GM12878 (cell line): ENCODE data around the gene PAQR5. TPM values are rescaled to one million over a fixed set of nuclear protein-coding genes. Genes with fewer than 3 reads are reported as not detected.
A peak's percentile ranks its signal among the peaks of the same experiment; 100 is the strongest.

Source experiments
- CBX3 ChIP-seq: fragments of 200-600 bp; sonication (generic); IDR thresholded peaks from 2 replicates; pipeline ENCODE4 v1.6.1; 2016; ENCODE audit warnings: low read depth, borderline replicate concordance
- CHD1 ChIP-seq: IDR thresholded peaks from 2 replicates; pipeline ENCODE4 v1.6.1; 2012; ENCODE audit warnings: low read depth, low read length, improper control_type of control experiment
- IRF4 ChIP-seq: IDR thresholded peaks from 2 replicates; pipeline ENCODE4 v1.6.1; 2011; ENCODE audit warnings: low read depth, low read length
- MTA2 ChIP-seq: fragments of 450-650 bp; IDR thresholded peaks from 2 replicates; pipeline ENCODE4 v1.6.1; 2016; ENCODE audit warnings: low read depth, mild to moderate bottlenecking, moderate library complexity
- MXI1 ChIP-seq: fragments of 150-350 bp; IDR thresholded peaks from 2 replicates; pipeline ENCODE4 v1.6.1; 2011; ENCODE audit warnings: low read depth, mild to moderate bottlenecking, inconsistent platforms, low read length, improper control_type of control experiment
- NR2C2 ChIP-seq: IDR thresholded peaks from 2 replicates; pipeline ENCODE4 v1.6.1; 2011; ENCODE audit warnings: borderline replicate concordance, low read depth; ENCODE audit not compliant: control insufficient read depth, insufficient read length
- NR2F1 ChIP-seq: fragments of 450-650 bp; conservative IDR thresholded peaks from 2 replicates; pipeline ENCODE4 v1.6.1; 2017; ENCODE audit warnings: mild to moderate bottlenecking
- POLR2AphosphoS2 ChIP-seq: IDR thresholded peaks from 2 replicates; pipeline ENCODE4 v1.6.1; 2011; ENCODE audit warnings: low read depth, mild to moderate bottlenecking, low read length, improper control_type of control experiment, moderate library complexity
- POU2F2 ChIP-seq: IDR thresholded peaks from 3 replicates; pipeline ENCODE4 v1.6.1; 2011; ENCODE audit warnings: low read depth, mild to moderate bottlenecking, low read length, borderline replicate concordance
- RUNX3 ChIP-seq: IDR thresholded peaks from 2 replicates; pipeline ENCODE4 v1.6.1; 2012; ENCODE audit warnings: low read length, inconsistent platforms
- SMC3 ChIP-seq: IDR thresholded peaks from 2 replicates; pipeline ENCODE4 v1.6.1; 2011; ENCODE audit warnings: low read length, improper control_type of control experiment, borderline replicate concordance
- SP1 ChIP-seq: IDR thresholded peaks from one replicate; pipeline ENCODE4 v1.6.1; 2011; ENCODE audit warnings: low read depth, low read length
- SRF ChIP-seq, 2 experiments: IDR thresholded peaks; 2 replicates each; pipeline ENCODE4 v1.6.1; 2011; ENCODE audit warnings: low read depth in 2 of 2, low read length in 2 of 2, mild to moderate bottlenecking in 1 of 2, moderate library complexity in 1 of 2
- SUZ12 ChIP-seq: fragments of 200-600 bp; sonication (generic); IDR thresholded peaks from one replicate; pipeline ENCODE4 v1.6.1; 2018; ENCODE audit warnings: antibody characterized with exemption, mild to moderate bottlenecking; ENCODE audit not compliant: unreplicated experiment
- TAF1 ChIP-seq: IDR thresholded peaks from 2 replicates; pipeline ENCODE4 v1.6.1; 2011; ENCODE audit warnings: mild to moderate bottlenecking, low read depth, low read length, borderline replicate concordance
- WRNIP1 ChIP-seq: IDR thresholded peaks from 2 replicates; pipeline ENCODE4 v1.6.1; 2011; ENCODE audit warnings: low read depth, low read length, improper control_type of control experiment, borderline replicate concordance
- YBX1 ChIP-seq: fragments of 450-650 bp; IDR thresholded peaks from 2 replicates; pipeline ENCODE4 v1.6.1; 2016; ENCODE audit warnings: antibody characterized with exemption
- ZNF274 ChIP-seq: IDR thresholded peaks from one replicate; pipeline ENCODE4 v1.8.0; 2011; ENCODE audit not compliant: insufficient read length, insufficient read depth
- polyA plus RNA-seq, 11 experiments: library from polyadenylated mRNA; depleted of rRNA in 4 of 11; unstranded in 6 of 11; stranded (reverse) in 5 of 11; fragments of >200 nt; fragmentation: Nextera tagmentation in 4 of 11; fragmentation: Illumina TruSeq in 1 of 11; extraction: Ambion mirVana in 4 of 11; extraction: Trizol in 1 of 11; gene quantifications; 1 replicate in 1 of 11; 2 replicates in 10 of 11; pipeline versions ENCODE4 v1.2.1 to v1.2.3, GENCODE V29; 2011 to 2016; ENCODE audit warnings: inconsistent platforms in 2 of 11, missing spikeins in 2 of 11, low read depth in 1 of 11
- total RNA-seq, 4 experiments: library from RNA; depleted of rRNA in 3 of 4; stranded (reverse); fragments of >200 nt in 3 of 4; fragmentation: Illumina TruSeq in 1 of 4; extraction: Trizol in 1 of 4; gene quantifications; 2 replicates each; pipeline versions ENCODE4 v1.2.1 to v1.2.3, GENCODE V29; 2013 to 2021
- TF ChIP-seq, protein P1 (sequence below): IDR thresholded peaks from 2 replicates; pipeline ENCODE4 v1.6.1; 2012; ENCODE audit warnings: low read length, inconsistent platforms
- TF ChIP-seq, protein P2 (sequence below): fragments of 450-650 bp; formaldehyde crosslinking; IDR thresholded peaks from 2 replicates; pipeline ENCODE4 v1.4.0; 2020; ENCODE audit warnings: mild to moderate bottlenecking, moderate library complexity
- TF ChIP-seq, protein P3 (sequence below): IDR thresholded peaks from 2 replicates; pipeline ENCODE4 v1.6.1; 2012; ENCODE audit warnings: improper control_type of control experiment, low read depth, low read length; ENCODE audit not compliant: insufficient replicate concordance

The PAQR5 gene
- total and polyA plus RNA-seq, 10 of the 15 experiments (the other 5 are each of a cell fraction or from before 2014, with no cell fraction given) = 0.02 to 0.03 TPM; not detected in 8

DNA sequence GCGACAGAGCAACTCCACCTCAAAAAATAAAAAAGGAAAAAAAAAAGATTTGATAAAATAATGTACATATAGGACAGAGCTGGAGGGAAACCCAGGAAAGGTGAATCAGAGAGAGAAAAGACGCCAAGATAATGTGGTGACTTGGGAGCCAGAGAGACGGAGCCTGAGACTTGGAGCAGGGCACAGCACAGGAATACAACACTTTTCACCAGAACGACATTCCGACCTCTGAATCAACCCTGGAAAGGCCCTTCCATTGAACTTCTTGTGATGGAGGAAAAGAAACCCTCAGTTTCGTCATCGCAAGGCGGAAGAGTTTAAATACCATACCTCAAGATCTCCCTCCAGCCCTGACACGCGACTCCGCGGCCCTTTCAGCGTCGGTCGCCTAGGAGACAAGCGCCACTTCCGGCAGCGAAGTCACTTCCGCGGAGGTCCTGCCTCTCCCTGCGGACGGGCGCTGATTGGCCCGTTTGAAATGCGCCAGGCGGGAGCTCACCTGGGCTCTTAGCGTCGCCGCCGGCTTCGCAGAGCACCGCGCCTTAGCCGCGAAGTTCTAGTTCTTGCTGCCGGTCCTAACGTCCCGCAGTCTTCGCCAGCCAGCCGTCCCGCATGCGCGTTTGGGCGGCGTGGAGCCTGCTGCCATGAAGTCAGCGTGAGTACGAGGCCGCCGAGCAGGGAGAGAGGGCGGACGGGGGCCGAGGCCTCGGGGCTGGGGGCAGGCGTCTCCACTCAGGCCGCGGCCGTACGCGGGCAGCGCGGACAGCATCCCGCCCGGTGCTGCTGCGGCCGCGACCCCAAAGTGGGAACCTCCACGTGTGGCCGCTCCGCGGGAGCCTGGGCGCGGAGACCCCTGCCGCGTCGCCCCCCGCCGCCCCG, 115.3 kb downstream of the PAQR5 start, which contains the start of gene KIF23 (continued):
- TF ChIP-seq, protein P1, sequence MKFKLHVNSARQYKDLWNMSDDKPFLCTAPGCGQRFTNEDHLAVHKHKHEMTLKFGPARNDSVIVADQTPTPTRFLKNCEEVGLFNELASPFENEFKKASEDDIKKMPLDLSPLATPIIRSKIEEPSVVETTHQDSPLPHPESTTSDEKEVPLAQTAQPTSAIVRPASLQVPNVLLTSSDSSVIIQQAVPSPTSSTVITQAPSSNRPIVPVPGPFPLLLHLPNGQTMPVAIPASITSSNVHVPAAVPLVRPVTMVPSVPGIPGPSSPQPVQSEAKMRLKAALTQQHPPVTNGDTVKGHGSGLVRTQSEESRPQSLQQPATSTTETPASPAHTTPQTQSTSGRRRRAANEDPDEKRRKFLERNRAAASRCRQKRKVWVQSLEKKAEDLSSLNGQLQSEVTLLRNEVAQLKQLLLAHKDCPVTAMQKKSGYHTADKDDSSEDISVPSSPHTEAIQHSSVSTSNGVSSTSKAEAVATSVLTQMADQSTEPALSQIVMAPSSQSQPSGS = no peak
- TF ChIP-seq RUNX3 (peak; percentile 52), POU2F2 (no peak), SP1 (peak; percentile 79), YBX1 (no peak), SRF (IDR thresholded peaks at IDR 0.05; ENCODE audit: low read depth in 2 of 2, low read length in 2 of 2) (no peak), WRNIP1 (0 out of 2 replicates have a peak, but pooled peaks have one; percentile 37), IRF4 (no peak), ZNF274 (no peak), CBX3 (no peak), POLR2AphosphoS2 (no peak), NR2C2 (no peak), MXI1 (peak; percentile 100), CHD1 (no peak), SUZ12 (no peak), NR2F1 (no peak), MTA2 (no peak), SMC3 (no peak), TAF1 (no peak)
- TF ChIP-seq, protein P2, sequence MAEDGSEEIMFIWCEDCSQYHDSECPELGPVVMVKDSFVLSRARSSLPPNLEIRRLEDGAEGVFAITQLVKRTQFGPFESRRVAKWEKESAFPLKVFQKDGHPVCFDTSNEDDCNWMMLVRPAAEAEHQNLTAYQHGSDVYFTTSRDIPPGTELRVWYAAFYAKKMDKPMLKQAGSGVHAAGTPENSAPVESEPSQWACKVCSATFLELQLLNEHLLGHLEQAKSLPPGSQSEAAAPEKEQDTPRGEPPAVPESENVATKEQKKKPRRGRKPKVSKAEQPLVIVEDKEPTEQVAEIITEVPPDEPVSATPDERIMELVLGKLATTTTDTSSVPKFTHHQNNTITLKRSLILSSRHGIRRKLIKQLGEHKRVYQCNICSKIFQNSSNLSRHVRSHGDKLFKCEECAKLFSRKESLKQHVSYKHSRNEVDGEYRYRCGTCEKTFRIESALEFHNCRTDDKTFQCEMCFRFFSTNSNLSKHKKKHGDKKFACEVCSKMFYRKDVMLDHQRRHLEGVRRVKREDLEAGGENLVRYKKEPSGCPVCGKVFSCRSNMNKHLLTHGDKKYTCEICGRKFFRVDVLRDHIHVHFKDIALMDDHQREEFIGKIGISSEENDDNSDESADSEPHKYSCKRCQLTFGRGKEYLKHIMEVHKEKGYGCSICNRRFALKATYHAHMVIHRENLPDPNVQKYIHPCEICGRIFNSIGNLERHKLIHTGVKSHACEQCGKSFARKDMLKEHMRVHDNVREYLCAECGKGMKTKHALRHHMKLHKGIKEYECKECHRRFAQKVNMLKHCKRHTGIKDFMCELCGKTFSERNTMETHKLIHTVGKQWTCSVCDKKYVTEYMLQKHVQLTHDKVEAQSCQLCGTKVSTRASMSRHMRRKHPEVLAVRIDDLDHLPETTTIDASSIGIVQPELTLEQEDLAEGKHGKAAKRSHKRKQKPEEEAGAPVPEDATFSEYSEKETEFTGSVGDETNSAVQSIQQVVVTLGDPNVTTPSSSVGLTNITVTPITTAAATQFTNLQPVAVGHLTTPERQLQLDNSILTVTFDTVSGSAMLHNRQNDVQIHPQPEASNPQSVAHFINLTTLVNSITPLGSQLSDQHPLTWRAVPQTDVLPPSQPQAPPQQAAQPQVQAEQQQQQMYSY (CRISPR knock-in tag) = no peak
- TF ChIP-seq, protein P3, sequence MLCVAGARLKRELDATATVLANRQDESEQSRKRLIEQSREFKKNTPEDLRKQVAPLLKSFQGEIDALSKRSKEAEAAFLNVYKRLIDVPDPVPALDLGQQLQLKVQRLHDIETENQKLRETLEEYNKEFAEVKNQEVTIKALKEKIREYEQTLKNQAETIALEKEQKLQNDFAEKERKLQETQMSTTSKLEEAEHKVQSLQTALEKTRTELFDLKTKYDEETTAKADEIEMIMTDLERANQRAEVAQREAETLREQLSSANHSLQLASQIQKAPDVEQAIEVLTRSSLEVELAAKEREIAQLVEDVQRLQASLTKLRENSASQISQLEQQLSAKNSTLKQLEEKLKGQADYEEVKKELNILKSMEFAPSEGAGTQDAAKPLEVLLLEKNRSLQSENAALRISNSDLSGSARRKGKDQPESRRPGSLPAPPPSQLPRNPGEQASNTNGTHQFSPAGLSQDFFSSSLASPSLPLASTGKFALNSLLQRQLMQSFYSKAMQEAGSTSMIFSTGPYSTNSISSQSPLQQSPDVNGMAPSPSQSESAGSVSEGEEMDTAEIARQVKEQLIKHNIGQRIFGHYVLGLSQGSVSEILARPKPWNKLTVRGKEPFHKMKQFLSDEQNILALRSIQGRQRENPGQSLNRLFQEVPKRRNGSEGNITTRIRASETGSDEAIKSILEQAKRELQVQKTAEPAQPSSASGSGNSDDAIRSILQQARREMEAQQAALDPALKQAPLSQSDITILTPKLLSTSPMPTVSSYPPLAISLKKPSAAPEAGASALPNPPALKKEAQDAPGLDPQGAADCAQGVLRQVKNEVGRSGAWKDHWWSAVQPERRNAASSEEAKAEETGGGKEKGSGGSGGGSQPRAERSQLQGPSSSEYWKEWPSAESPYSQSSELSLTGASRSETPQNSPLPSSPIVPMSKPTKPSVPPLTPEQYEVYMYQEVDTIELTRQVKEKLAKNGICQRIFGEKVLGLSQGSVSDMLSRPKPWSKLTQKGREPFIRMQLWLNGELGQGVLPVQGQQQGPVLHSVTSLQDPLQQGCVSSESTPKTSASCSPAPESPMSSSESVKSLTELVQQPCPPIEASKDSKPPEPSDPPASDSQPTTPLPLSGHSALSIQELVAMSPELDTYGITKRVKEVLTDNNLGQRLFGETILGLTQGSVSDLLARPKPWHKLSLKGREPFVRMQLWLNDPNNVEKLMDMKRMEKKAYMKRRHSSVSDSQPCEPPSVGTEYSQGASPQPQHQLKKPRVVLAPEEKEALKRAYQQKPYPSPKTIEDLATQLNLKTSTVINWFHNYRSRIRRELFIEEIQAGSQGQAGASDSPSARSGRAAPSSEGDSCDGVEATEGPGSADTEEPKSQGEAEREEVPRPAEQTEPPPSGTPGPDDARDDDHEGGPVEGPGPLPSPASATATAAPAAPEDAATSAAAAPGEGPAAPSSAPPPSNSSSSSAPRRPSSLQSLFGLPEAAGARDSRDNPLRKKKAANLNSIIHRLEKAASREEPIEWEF = no peak
